PC-9 (cell line): ENCODE measurements around the gene GMDS.

ENCODE experiments used
- CTCF ChIP-seq: fragments of 200-600 bp; sonication (generic); conservative IDR thresholded peaks from 2 replicates; pipeline ENCODE4 v1.6.1; 2017; ENCODE audit warnings: mixed run types, antibody characterized with exemption, mild to moderate bottlenecking, moderate library complexity
- EZH2 ChIP-seq: fragments of 200-600 bp; sonication (generic); IDR thresholded peaks from 2 replicates; pipeline ENCODE4 v1.8.0; 2017; ENCODE audit warnings: antibody characterized with exemption, low read depth

GRCh38 chr6:1636272-1636825 is 609.1 kb downstream of the GMDS start:
- no peak for TF ChIP-seq CTCF
- no peak for TF ChIP-seq EZH2
